ENCODE data around the gene UBE2J1. TPM values are rescaled to one million over a fixed set of nuclear protein-coding genes. Genes with fewer than 3 reads are reported as not detected.
"Not testable (repeated sequence)": the region's sequence is repeated elsewhere in the genome, so short reads cannot be mapped to it uniquely, and the experiment has no call there.

Gene UBE2J1
- total RNA-seq, 1 experiment from 2014 or later, result 29.0 TPM

GRCh38 chr6:89398762-89399525, 46.4 kb upstream of the UBE2J1 start:
- TF ChIP-seq CTCF (conservative IDR thresholded peaks at IDR 0.05), result no peak
- TF ChIP-seq EZH2 (IDR thresholded peaks at IDR 0.05; ENCODE audit: low read depth), result no peak
- H3K79me2 ChIP-seq (ENCODE audit: low read depth), result no peaks in the 10 kb centered on the region
- no peaks in the 10 kb centered on the region for H3K9me2 ChIP-seq (ENCODE audit: insufficient read depth)
- no peaks in the 10 kb centered on the region for H3K27me3 ChIP-seq (ENCODE audit: insufficient read depth, low read depth)
- no peak overlapping the region for H2AFZ ChIP-seq
- H3K4me3 ChIP-seq, result no peak overlapping the region
- ChIA-PET CTCF (no interaction called here), POLR2A (ENCODE audit: unreplicated experiment) (interaction anchor here (0.7 kb wide), 1 partner anchor 46 kb away, joined by 4 read pairs; no protein-coding TSS in a partner anchor)
- no peak overlapping the region for H3K4me2 ChIP-seq
- BruUV-seq (replicated peaks), result no TSS peak
- H3K4me1 ChIP-seq (replicated peaks; ENCODE audit: insufficient read depth), result no peaks in the 10 kb centered on the region
- no peaks in the 10 kb centered on the region for H3K36me3 ChIP-seq (ENCODE audit: low read depth)
- intact Hi-C loops (cut with micrococcal nuclease; ENCODE audit: unreplicated experiment), result no loop called here
- no peak for DNase-seq
- no peaks in the 10 kb centered on the region for H3F3A ChIP-seq (ENCODE audit: insufficient read depth, low read depth)
- H3K9me3 ChIP-seq (ENCODE audit: insufficient read depth, low read depth), result no peaks in the 10 kb centered on the region
- H3K27ac ChIP-seq, result no peak overlapping the region
- H4K20me1 ChIP-seq (ENCODE audit: insufficient read depth), result no peaks in the 10 kb centered on the region

GRCh38 chr6:89397884-89398283, 45.4 kb upstream of the UBE2J1 start:
- DNase-seq; H3F3A ChIP-seq (ENCODE audit: insufficient read depth, low read depth); H3K9me3 ChIP-seq (ENCODE audit: insufficient read depth, low read depth); H3K79me2 ChIP-seq (ENCODE audit: low read depth); H3K4me2 ChIP-seq; H2AFZ ChIP-seq; H3K27ac ChIP-seq; BruUV-seq (replicated peaks); H4K20me1 ChIP-seq (ENCODE audit: insufficient read depth); CTCF ChIA-PET; H3K4me1 ChIP-seq (replicated peaks; ENCODE audit: insufficient read depth); H3K36me3 ChIP-seq (ENCODE audit: low read depth); POLR2A ChIA-PET (ENCODE audit: unreplicated experiment); H3K9me2 ChIP-seq (ENCODE audit: insufficient read depth); intact Hi-C loops (cut with micrococcal nuclease; ENCODE audit: unreplicated experiment); H3K27me3 ChIP-seq (ENCODE audit: insufficient read depth, low read depth); H3K4me3 ChIP-seq: not testable (repeated sequence)

- TF ChIP-seq EZH2 (IDR thresholded peaks at IDR 0.05; ENCODE audit: low read depth) (no peak), CTCF (conservative IDR thresholded peaks at IDR 0.05) (no peak)
- DNase-seq, result no peak
- H3K79me2 ChIP-seq (ENCODE audit: low read depth), result no peaks in the 10 kb centered on the region
- ChIA-PET POLR2A (ENCODE audit: unreplicated experiment) (no interaction called here), CTCF (no interaction called here)
- H3K4me2 ChIP-seq, result no peak overlapping the region
- H3K27ac ChIP-seq, result no peak overlapping the region
- no peaks in the 10 kb centered on the region for H3K4me1 ChIP-seq (replicated peaks; ENCODE audit: insufficient read depth)
- H3K36me3 ChIP-seq (ENCODE audit: low read depth), result no peaks in the 10 kb centered on the region
- H4K20me1 ChIP-seq (ENCODE audit: insufficient read depth), result no peaks in the 10 kb centered on the region
- H3K9me3 ChIP-seq (ENCODE audit: insufficient read depth, low read depth), result no peaks in the 10 kb centered on the region
- H3F3A ChIP-seq (ENCODE audit: insufficient read depth, low read depth), result no peaks in the 10 kb centered on the region
- H2AFZ ChIP-seq, result no peak overlapping the region
- intact Hi-C loops (cut with micrococcal nuclease; ENCODE audit: unreplicated experiment), result no loop called here
- no peaks in the 10 kb centered on the region for H3K27me3 ChIP-seq (ENCODE audit: insufficient read depth, low read depth)
- H3K4me3 ChIP-seq, result no peak overlapping the region
- H3K9me2 ChIP-seq (ENCODE audit: insufficient read depth), result no peaks in the 10 kb centered on the region
- BruUV-seq (replicated peaks), result no TSS peak
These were observed 41.1 kb upstream of the UBE2J1 start for GRCh38 chr6:89393659-89394058.

- CTCF ChIA-PET, result no interaction called here
- POLR2A ChIA-PET (ENCODE audit: unreplicated experiment), result no interaction called here
- Histone ChIP-seq H3K9me2 (ENCODE audit: insufficient read depth) (no peaks in the 10 kb centered on the region), H4K20me1 (ENCODE audit: insufficient read depth) (no peaks in the 10 kb centered on the region), H3K27ac (no peak overlapping the region), H3K36me3 (ENCODE audit: low read depth) (no peaks in the 10 kb centered on the region), H3K4me1 (replicated peaks; ENCODE audit: insufficient read depth) (no peaks in the 10 kb centered on the region), H3K4me2 (no peak overlapping the region), H3K9me3 (ENCODE audit: insufficient read depth, low read depth) (no peaks in the 10 kb centered on the region), H3F3A (ENCODE audit: insufficient read depth, low read depth) (no peaks in the 10 kb centered on the region), H3K4me3 (no peak overlapping the region), H3K79me2 (ENCODE audit: low read depth) (no peaks in the 10 kb centered on the region), H3K27me3 (ENCODE audit: insufficient read depth, low read depth) (no peaks in the 10 kb centered on the region), H2AFZ (no peak overlapping the region)
- intact Hi-C loops (cut with micrococcal nuclease; ENCODE audit: unreplicated experiment), result no loop called here
- no peak for DNase-seq
- TF ChIP-seq EZH2 (IDR thresholded peaks at IDR 0.05; ENCODE audit: low read depth) (no peak), CTCF (conservative IDR thresholded peaks at IDR 0.05) (no peak)
- no TSS peak for BruUV-seq (replicated peaks)
These were observed 40.3 kb upstream of the UBE2J1 start for GRCh38 chr6:89392823-89393222.

All from PC-9 (cell line).